Colonic mucosa (tissue), 4 donors: ENCODE data around the gene TMEM138. TPM values are rescaled to one million over a fixed set of nuclear protein-coding genes. Genes with fewer than 3 reads are reported as not detected.

Source experiments
- DNase-seq: peaks from one replicate; pipeline ENCODE4 v3.0.0-alpha.2; 2020
- H3K27ac ChIP-seq: fragments of 200-600 bp; one replicate; pipeline ENCODE4 v1.8.0; 2021
- H3K27me3 ChIP-seq: fragments of 200-600 bp; one replicate; pipeline ENCODE4 v1.8.0; 2021
- H3K36me3 ChIP-seq: fragments of 200-600 bp; one replicate; pipeline ENCODE4 v1.8.0; 2021
- H3K4me1 ChIP-seq: fragments of 200-600 bp; one replicate; pipeline ENCODE4 v1.8.0; 2021; ENCODE audit warnings: mild to moderate bottlenecking
- H3K4me3 ChIP-seq: fragments of 200-600 bp; one replicate; pipeline ENCODE4 v1.8.0; 2021
- H3K9ac ChIP-seq, 2 donors: one replicate each; pipeline ENCODE4 v1.7.0; 2013; ENCODE audit warnings: control low read depth in 2 of 2, low read depth in 2 of 2, low read length in 2 of 2
- H3K9me3 ChIP-seq: fragments of 200-600 bp; one replicate; pipeline ENCODE4 v1.8.0; 2021
- CTCF ChIP-seq: fragments of 200-600 bp; IDR thresholded peaks from one replicate; pipeline ENCODE4 v1.8.0; 2022; ENCODE audit warnings: antibody characterized with exemption, mild to moderate bottlenecking
- intact Hi-C: fragments of 100-400 bp; cut with DNase I; formaldehyde crosslinking; loops from one replicate; pipeline ENCODE4 v1.14.1; 2022
- total RNA-seq, 2 donors: library from RNA; stranded (reverse); fragmentation: NEBNext Ultra II Directional in 1 of 2; extraction: Animal tissue kit (Norgen Biotek cat#: 25700) in 1 of 2; gene quantifications; one replicate each; pipeline ENCODE4 v1.2.1, GENCODE V29; 2021
- donor health status: healthy.
- donor health status: DM: no; HTN: no; CAD: no.
- donor health status: DM: no; HTN: no; CAD: no.

TMEM138 gene
- total RNA-seq, 2 donors from 2014 or later = 27.4 to 37.7 TPM

GRCh38 chr11:61404103-61404502, 41.9 kb downstream of the TMEM138 start:
- Histone ChIP-seq H3K9ac (no peak overlapping the region), H3K4me1 (no peaks in the 10 kb centered on the region), H3K27ac (no peak overlapping the region), H3K27me3 (no peaks in the 10 kb centered on the region), H3K36me3 (peaks cover 8% of the 10 kb centered on the region), H3K4me3 (no peak overlapping the region), H3K9me3 (no peaks in the 10 kb centered on the region)
- TF ChIP-seq CTCF = no peak
- DNase-seq = no peak
- intact Hi-C loops = no loop called here

GRCh38 chr11:61404641-61405040, 42.5 kb downstream of the TMEM138 start:
- intact Hi-C loops = no loop called here
- Histone ChIP-seq H3K9ac (no peak overlapping the region), H3K27ac (no peak overlapping the region), H3K9me3 (no peaks in the 10 kb centered on the region), H3K27me3 (no peaks in the 10 kb centered on the region), H3K36me3 (peaks cover 8% of the 10 kb centered on the region), H3K4me3 (no peak overlapping the region), H3K4me1 (no peaks in the 10 kb centered on the region)
- TF ChIP-seq CTCF = no peak
- DNase-seq = no peak

- no peak overlapping the region for H3K9ac ChIP-seq
- TF ChIP-seq CTCF = no peak
- no peak for DNase-seq
- H3K9me3 ChIP-seq = no peaks in the 10 kb centered on the region
- no peak overlapping the region for H3K27ac ChIP-seq
- no peaks in the 10 kb centered on the region for H3K4me1 ChIP-seq
- H3K27me3 ChIP-seq = no peaks in the 10 kb centered on the region
- intact Hi-C loops = no loop called here
- H3K4me3 ChIP-seq = no peak overlapping the region
- H3K36me3 ChIP-seq = peaks cover 8% of the 10 kb centered on the region
Measured at GRCh38 chr11:61406067-61406466, 43.9 kb downstream of the TMEM138 start.

GRCh38 chr11:61406991-61407728, 45.0 kb downstream of the TMEM138 start:
- intact Hi-C loops = no loop called here
- H3K4me3 ChIP-seq = no peak overlapping the region
- no peak for TF ChIP-seq CTCF
- no peaks in the 10 kb centered on the region for H3K27me3 ChIP-seq
- no peaks in the 10 kb centered on the region for H3K4me1 ChIP-seq
- DNase-seq = no peak
- no peak overlapping the region for H3K9ac ChIP-seq
- H3K9me3 ChIP-seq = no peaks in the 10 kb centered on the region
- no peak overlapping the region for H3K27ac ChIP-seq
- peaks cover 15% of the 10 kb centered on the region for H3K36me3 ChIP-seq

GRCh38 chr11:61411589-61411988, 49.4 kb downstream of the TMEM138 start:
- H3K4me3 ChIP-seq = no peak overlapping the region
- no peaks in the 10 kb centered on the region for H3K27me3 ChIP-seq
- intact Hi-C loops = no loop called here
- TF ChIP-seq CTCF = no peak
- no peaks in the 10 kb centered on the region for H3K4me1 ChIP-seq
- DNase-seq = no peak
- H3K27ac ChIP-seq = no peak overlapping the region
- H3K9ac ChIP-seq = no peak overlapping the region
- H3K36me3 ChIP-seq = peaks cover 32% of the 10 kb centered on the region
- no peaks in the 10 kb centered on the region for H3K9me3 ChIP-seq
